H9 (cell line): Measurements from ENCODE around the gene EMC9. TPM values are rescaled to one million over a fixed set of nuclear protein-coding genes. Genes with fewer than 3 reads are reported as not detected.

Source experiments
- DNase-seq: peaks from one replicate; pipeline ENCODE4 v3.0.0-alpha.2; 2017
- H2AFZ ChIP-seq: one replicate; pipeline ENCODE4 v1.6.1; 2013; ENCODE audit warnings: mild to moderate bottlenecking, low read length, control low read depth, moderate library complexity
- H2AK5ac ChIP-seq: 2 replicates; pipeline ENCODE4 v1.6.1; 2013; ENCODE audit warnings: low read length, control low read depth, mixed read lengths; ENCODE audit not compliant: insufficient read length
- H2BK120ac ChIP-seq: one replicate; pipeline ENCODE4 v1.6.1; 2013; ENCODE audit warnings: low read depth, mild to moderate bottlenecking, low read length, control low read depth, inconsistent platforms; ENCODE audit not compliant: poor library complexity, severe bottlenecking
- H2BK12ac ChIP-seq: 2 replicates; pipeline ENCODE4 v1.6.1; 2013; ENCODE audit warnings: low read length, control low read depth, mixed read lengths, low read depth; ENCODE audit not compliant: insufficient read length
- H2BK15ac ChIP-seq: 2 replicates; pipeline ENCODE4 v1.6.1; 2013; ENCODE audit warnings: low read depth, low read length, control low read depth
- H2BK20ac ChIP-seq: one replicate; pipeline ENCODE4 v1.6.1; 2013; ENCODE audit warnings: low read depth, mild to moderate bottlenecking, low read length, control low read depth, inconsistent platforms; ENCODE audit not compliant: poor library complexity, severe bottlenecking
- H2BK5ac ChIP-seq: 2 replicates; pipeline ENCODE4 v1.6.1; 2013; ENCODE audit warnings: low read length, control low read depth, mixed read lengths; ENCODE audit not compliant: insufficient read length
- H3K14ac ChIP-seq: 2 replicates; pipeline ENCODE4 v1.6.1; 2013; ENCODE audit warnings: low read length, control low read depth; ENCODE audit not compliant: insufficient read depth
- H3K18ac ChIP-seq: 2 replicates; pipeline ENCODE4 v1.6.1; 2013; ENCODE audit warnings: low read depth, mild to moderate bottlenecking, mixed read lengths, low read length, control low read depth; ENCODE audit not compliant: insufficient read length
- H3K23ac ChIP-seq: 2 replicates; pipeline ENCODE4 v1.6.1; 2013; ENCODE audit warnings: low read length, control low read depth, mixed read lengths, low read depth; ENCODE audit not compliant: insufficient read length
- H3K23me2 ChIP-seq: 2 replicates; pipeline ENCODE4 v1.6.1; 2013; ENCODE audit warnings: low read depth, mild to moderate bottlenecking, mixed read lengths, low read length, control low read depth; ENCODE audit not compliant: insufficient read length, poor library complexity, severe bottlenecking
- H3K27ac ChIP-seq: 2 replicates; pipeline ENCODE4 v1.5.1; 2013; ENCODE audit warnings: low read length, control low read depth, mixed read lengths, low read depth; ENCODE audit not compliant: insufficient read length
- H3K27me3 ChIP-seq: 2 replicates; pipeline ENCODE4 v1.6.1; 2013; ENCODE audit warnings: low read length, control low read depth, inconsistent platforms; ENCODE audit not compliant: insufficient read depth
- H3K4ac ChIP-seq: 2 replicates; pipeline ENCODE4 v1.6.1; 2013; ENCODE audit warnings: low read depth, mild to moderate bottlenecking, control low read depth, inconsistent platforms, low read length, moderate library complexity
- H3K4me1 ChIP-seq: 2 replicates; pipeline ENCODE4 v1.6.1; 2013; ENCODE audit warnings: low read length, control low read depth, inconsistent platforms; ENCODE audit not compliant: insufficient read depth
- H3K4me2 ChIP-seq: 2 replicates; pipeline ENCODE4 v1.6.1; 2013; ENCODE audit warnings: low read length, control low read depth, mixed read lengths; ENCODE audit not compliant: insufficient read length, insufficient read depth
- H3K56ac ChIP-seq: 2 replicates; pipeline ENCODE4 v1.6.1; 2013; ENCODE audit warnings: low read depth, mild to moderate bottlenecking, mixed read lengths, low read length, control low read depth; ENCODE audit not compliant: insufficient read length
- H3K79me1 ChIP-seq: 2 replicates; pipeline ENCODE4 v1.6.1; 2013; ENCODE audit warnings: low read depth, mild to moderate bottlenecking, moderate library complexity, low read length, control low read depth, inconsistent platforms; ENCODE audit not compliant: insufficient read depth, poor library complexity, severe bottlenecking
- H3K79me2 ChIP-seq: 2 replicates; pipeline ENCODE4 v1.6.1; 2013; ENCODE audit warnings: low read length, control low read depth, inconsistent platforms; ENCODE audit not compliant: insufficient read depth
- H3K9ac ChIP-seq: 2 replicates; pipeline ENCODE4 v1.6.1; 2013; ENCODE audit warnings: low read length, control low read depth, mixed read lengths; ENCODE audit not compliant: insufficient read length; ENCODE audit errors: extremely low read depth
- H3K9me3 ChIP-seq: one replicate; pipeline ENCODE4 v1.6.1; 2013; ENCODE audit warnings: low read depth, low read length, inconsistent platforms; ENCODE audit not compliant: control insufficient read depth
- H3T11ph ChIP-seq: one replicate; pipeline ENCODE4 v1.6.1; 2013; ENCODE audit warnings: mild to moderate bottlenecking, low read length, control low read depth, inconsistent platforms
- H4K20me1 ChIP-seq: one replicate; pipeline ENCODE4 v1.6.1; 2013; ENCODE audit not compliant: control insufficient read depth, insufficient read length, insufficient read depth
- H4K5ac ChIP-seq: 2 replicates; pipeline ENCODE4 v1.6.1; 2013; ENCODE audit warnings: low read depth, mild to moderate bottlenecking, mixed read lengths, low read length, control low read depth; ENCODE audit not compliant: insufficient read length
- H4K8ac ChIP-seq: replicated peaks from 2 replicates; pipeline ENCODE4 v1.6.1; 2013; ENCODE audit warnings: low read length, control low read depth, mixed read lengths, low read depth; ENCODE audit not compliant: insufficient read length
- H4K91ac ChIP-seq: 2 replicates; pipeline ENCODE4 v1.6.1; 2013; ENCODE audit warnings: low read depth, mild to moderate bottlenecking, moderate library complexity, mixed read lengths, low read length, control low read depth; ENCODE audit not compliant: insufficient read length
- H3K27ac Mint-ChIP-seq, 3 experiments: 2 replicates in 2 of 3; 3 replicates in 1 of 3; pipeline ENCODE4 v1.8.0; 2020 to 2021; ENCODE audit warnings: mixed read lengths in 3 of 3, mild to moderate bottlenecking in 1 of 3, moderate library complexity in 1 of 3
- H3K27me3 Mint-ChIP-seq: 2 replicates; pipeline ENCODE4 v1.8.0; 2021; ENCODE audit warnings: low read depth, mild to moderate bottlenecking, moderate library complexity, mixed read lengths
- H3K36me3 Mint-ChIP-seq, 3 experiments: 2 replicates in 2 of 3; 3 replicates in 1 of 3; pipeline ENCODE4 v1.8.0; 2020 to 2021; ENCODE audit warnings: low read depth in 3 of 3, mixed read lengths in 3 of 3; ENCODE audit not compliant: insufficient read depth in 1 of 3
- H3K4me1 Mint-ChIP-seq, 2 experiments: 2 replicates each; pipeline ENCODE4 v1.8.0; 2020; ENCODE audit warnings: mixed read lengths in 2 of 2
- H3K4me3 Mint-ChIP-seq, 2 experiments: 2 replicates in 1 of 2; 3 replicates in 1 of 2; pipeline ENCODE4 v1.8.0; 2020 to 2021; ENCODE audit warnings: mild to moderate bottlenecking in 2 of 2, mixed read lengths in 2 of 2, moderate library complexity in 1 of 2
- H3K9me3 Mint-ChIP-seq, 2 experiments: 2 replicates in 1 of 2; 3 replicates in 1 of 2; pipeline ENCODE4 v1.8.0; 2020; ENCODE audit warnings: mild to moderate bottlenecking in 2 of 2, mixed read lengths in 2 of 2, moderate library complexity in 1 of 2
- WGBS: extraction: QIAGEN DNeasy Blood & Tissue Kit; methylation state at CpG from one replicate; pipeline ENCODE4 v1.1.7; 2013; ENCODE audit warnings: missing lambda C conversion rate, low lambda C conversion rate, mixed read lengths; ENCODE audit not compliant: insufficient read length; ENCODE audit errors: extremely low coverage; 5-methylcytosine and 5-hydroxymethylcytosine counted together
- total RNA-seq: library from RNA; stranded (reverse); gene quantifications from 2 replicates; pipeline ENCODE4 v1.2.1, GENCODE V29; 2021
- TF ChIP-seq, protein P1 (sequence below): fragments of 200-600 bp; sonication (generic); conservative IDR thresholded peaks from 3 replicates; pipeline ENCODE4 v1.8.0; 2021; ENCODE audit warnings: antibody characterized with exemption, mild to moderate bottlenecking

EMC9 gene
- total RNA-seq, 1 experiment from 2014 or later: 52.9 TPM

DNA sequence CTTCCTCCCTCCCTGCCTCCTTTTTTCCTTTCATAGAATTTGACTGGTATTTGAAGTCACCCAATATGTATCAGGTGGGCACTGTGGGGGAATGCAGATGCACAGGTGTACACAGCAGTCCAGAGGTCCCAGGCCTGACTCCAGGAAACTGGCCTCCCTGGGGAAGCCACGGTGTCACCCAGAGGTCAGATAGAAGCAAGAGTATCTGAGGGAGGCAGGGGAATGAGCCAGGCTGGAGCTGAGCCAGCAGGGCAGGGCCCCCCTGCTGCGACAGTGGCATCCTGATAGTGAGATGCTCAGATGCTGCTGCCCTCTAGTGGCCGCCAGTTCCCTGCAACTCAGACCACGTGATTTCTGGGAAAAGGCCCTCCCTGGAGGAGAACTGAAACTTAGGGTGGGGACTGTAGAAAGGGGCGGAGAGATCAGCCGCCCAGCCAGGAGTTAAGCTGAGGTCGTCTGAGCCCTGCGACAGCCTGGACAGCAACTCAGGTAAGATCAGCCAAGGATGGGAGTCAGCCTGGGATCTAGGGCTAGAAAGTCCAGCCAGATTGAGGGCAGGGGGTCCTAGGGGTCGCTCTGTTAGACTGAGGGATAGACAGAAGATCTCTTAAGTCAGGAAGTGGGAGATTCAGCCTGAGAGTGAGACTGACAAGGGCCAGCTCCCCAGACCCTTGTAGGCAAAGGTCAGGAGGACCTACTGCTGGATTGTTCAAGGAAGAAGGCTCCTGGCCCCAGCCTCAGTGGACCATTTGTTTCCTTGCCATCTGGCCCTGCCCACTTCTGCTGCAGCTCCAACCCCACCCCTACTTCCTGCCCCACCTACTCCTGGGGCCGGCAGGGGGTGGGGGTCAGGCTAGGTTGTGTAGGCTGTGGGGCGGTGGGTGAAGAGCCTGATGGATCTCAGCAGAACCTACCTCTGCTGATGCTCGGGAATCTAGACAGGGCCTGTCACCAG, 19.7 kb upstream of the EMC9 start, which contains the start of gene IRF9:
Gene IRF9 (plus strand): TSS at position 416 of the 955 bp plus-strand sequence. CDS start 880 bp downstream, outside the sequence.
- peak within 1 kb of the TSS; percentile 31 for H3K4me2 ChIP-seq
- H2BK5ac ChIP-seq: no peak within 1 kb of the TSS
- 0 out of 2 replicates have a peak within 1 kb of the TSS, but pooled peaks have one; percentile 30 for H3K14ac ChIP-seq
- H3T11ph ChIP-seq: no peak within 1 kb of the TSS
- H3K36me3 Mint-ChIP-seq: peaks cover 21 to 65% (median 54%) of the 10 kb centered on the region in 3 experiments
- no peak within 1 kb of the TSS for H4K5ac ChIP-seq
- no peak within 1 kb of the TSS for H3K18ac ChIP-seq
- H3K9ac ChIP-seq: no peak within 1 kb of the TSS
- no peak within 1 kb of the TSS for H2BK15ac ChIP-seq
- no peaks in the 10 kb centered on the region for H4K20me1 ChIP-seq
- H2AFZ ChIP-seq: no peak within 1 kb of the TSS
- H3K27me3 Mint-ChIP-seq: no peaks in the 10 kb centered on the region; the same call in 1 of the 2 replicates
- no peak within 1 kb of the TSS for H3K4ac ChIP-seq
- peak within 1 kb of the TSS; percentile 71 to 96 (median 81) for H3K27ac Mint-ChIP-seq
- H3K4me3 Mint-ChIP-seq: peak within 1 kb of the TSS; percentile 61 to 80
- H2BK20ac ChIP-seq: no peak within 1 kb of the TSS
- H3K27me3 ChIP-seq: no peaks in the 10 kb centered on the region
- no peak within 1 kb of the TSS for H4K8ac ChIP-seq
- H3K27ac ChIP-seq: no peak within 1 kb of the TSS
- H3K23ac ChIP-seq: no peak within 1 kb of the TSS
- peak; percentile 97 for DNase-seq
- no peaks in the 10 kb centered on the region for H3K4me1 ChIP-seq
- no peak within 1 kb of the TSS for H3K56ac ChIP-seq
- WGBS: no CpG with 5 or more reads among the region's 12 CpGs
- no peaks in the 10 kb centered on the region for H3K9me3 ChIP-seq
- no peak within 1 kb of the TSS for H2BK120ac ChIP-seq
- H3K79me1 ChIP-seq: no peaks in the 10 kb centered on the region
- H3K79me2 ChIP-seq: no peaks in the 10 kb centered on the region
- H4K91ac ChIP-seq: no peak within 1 kb of the TSS
- H3K23me2 ChIP-seq: no peaks in the 10 kb centered on the region
- H3K4me1 Mint-ChIP-seq: peaks cover 11 to 13% of the 10 kb centered on the region in 2 experiments
- no peaks in the 10 kb centered on the region for H3K9me3 Mint-ChIP-seq
- no peak within 1 kb of the TSS for H2AK5ac ChIP-seq
- TF ChIP-seq, protein P1, sequence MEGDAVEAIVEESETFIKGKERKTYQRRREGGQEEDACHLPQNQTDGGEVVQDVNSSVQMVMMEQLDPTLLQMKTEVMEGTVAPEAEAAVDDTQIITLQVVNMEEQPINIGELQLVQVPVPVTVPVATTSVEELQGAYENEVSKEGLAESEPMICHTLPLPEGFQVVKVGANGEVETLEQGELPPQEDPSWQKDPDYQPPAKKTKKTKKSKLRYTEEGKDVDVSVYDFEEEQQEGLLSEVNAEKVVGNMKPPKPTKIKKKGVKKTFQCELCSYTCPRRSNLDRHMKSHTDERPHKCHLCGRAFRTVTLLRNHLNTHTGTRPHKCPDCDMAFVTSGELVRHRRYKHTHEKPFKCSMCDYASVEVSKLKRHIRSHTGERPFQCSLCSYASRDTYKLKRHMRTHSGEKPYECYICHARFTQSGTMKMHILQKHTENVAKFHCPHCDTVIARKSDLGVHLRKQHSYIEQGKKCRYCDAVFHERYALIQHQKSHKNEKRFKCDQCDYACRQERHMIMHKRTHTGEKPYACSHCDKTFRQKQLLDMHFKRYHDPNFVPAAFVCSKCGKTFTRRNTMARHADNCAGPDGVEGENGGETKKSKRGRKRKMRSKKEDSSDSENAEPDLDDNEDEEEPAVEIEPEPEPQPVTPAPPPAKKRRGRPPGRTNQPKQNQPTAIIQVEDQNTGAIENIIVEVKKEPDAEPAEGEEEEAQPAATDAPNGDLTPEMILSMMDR: peak; percentile 96
- H2BK12ac ChIP-seq: no peak within 1 kb of the TSS
